GM10248 (cell line): ENCODE data around the gene ZNF780A.
"Not testable (repeated sequence)": the region's sequence is repeated elsewhere in the genome, so short reads cannot be mapped to it uniquely, and the experiment has no call there.

ENCODE experiments used
- CTCF ChIA-PET: fragments of 300-600 bp; sonication (Branson Sonifier 250); formaldehyde crosslinking; extraction: SDS; loops from one replicate; lab custom pipeline; 2021; ENCODE audit warnings: antibody characterized with exemption; lab: Yijun Ruan, JAX
- POLR2A ChIA-PET: fragments of 350-650 bp; sonication (Branson Sonifier 250); formaldehyde crosslinking; extraction: SDS; loops from one replicate; lab custom pipeline; 2020; ENCODE audit warnings: antibody characterized with exemption; lab: Yijun Ruan, JAX
- DNase-seq: peaks from one replicate; pipeline ENCODE4 v3.0.0; 2012; ENCODE audit errors: extremely low spot score
- CTCF ChIP-seq: IDR thresholded peaks from 2 replicates; pipeline ENCODE4 v1.5.1; 2012; ENCODE audit warnings: mild to moderate bottlenecking, low read depth; ENCODE audit errors: extremely low read depth, missing control alignments, control extremely low read depth

The ZNF780A gene

GRCh38 chr19:40129425-40129824 is 38.7 kb upstream of the ZNF780A start:
- CTCF ChIA-PET, result interaction anchor here (1.9 kb wide), 1 partner anchor 175 kb away, joined by 4 read pairs; no protein-coding TSS in a partner anchor
- TF ChIP-seq CTCF, result no peak
- POLR2A ChIA-PET, result no interaction called here
- no peak for DNase-seq

GRCh38 chr19:40128991-40129390 is 38.2 kb upstream of the ZNF780A start:
- no peak for TF ChIP-seq CTCF
- ChIA-PET CTCF (interaction anchor here (1.9 kb wide), 1 partner anchor 176 kb away, joined by 4 read pairs; no protein-coding TSS in a partner anchor), POLR2A (no interaction called here)
- no peak for DNase-seq

GRCh38 chr19:40119380-40119779 is 28.6 kb upstream of the ZNF780A start:
- DNase-seq, result no peak
- ChIA-PET POLR2A (no interaction called here), CTCF (no interaction called here)
- no peak for TF ChIP-seq CTCF

- POLR2A ChIA-PET, result not testable (repeated sequence)
These were observed 27.9 kb upstream of the ZNF780A start for GRCh38 chr19:40118638-40119037.

GRCh38 chr19:40116075-40116474 is 25.3 kb upstream of the ZNF780A start:
- CTCF ChIA-PET, result no interaction called here
- no peak for DNase-seq
- TF ChIP-seq CTCF, result no peak
- POLR2A ChIA-PET, result no interaction called here

More at GRCh38 chr19:40118638-40119037, 27.9 kb upstream of the ZNF780A start:
- DNase-seq, CTCF ChIA-PET: not testable (repeated sequence)

GRCh38 chr19:40114119-40114518 is 23.4 kb upstream of the ZNF780A start:
- CTCF ChIA-PET, POLR2A ChIA-PET, DNase-seq: not testable (repeated sequence)

- POLR2A ChIA-PET, CTCF ChIA-PET, DNase-seq: not testable (repeated sequence)
These were observed 21.5 kb upstream of the ZNF780A start for GRCh38 chr19:40112271-40112670.

GRCh38 chr19:40110570-40110969 is 19.8 kb upstream of the ZNF780A start:
- TF ChIP-seq CTCF, result no peak
- POLR2A ChIA-PET, result no interaction called here
- CTCF ChIA-PET, result no interaction called here
- no peak for DNase-seq

- TF ChIP-seq CTCF, result no peak
- CTCF ChIA-PET, result no interaction called here
- POLR2A ChIA-PET, result interaction anchor here (0.6 kb wide), 1 partner anchor 1763 kb away, joined by 5 read pairs; no protein-coding TSS in a partner anchor
- no peak for DNase-seq
These were observed 14.0 kb upstream of the ZNF780A start for GRCh38 chr19:40104754-40105153.
